Peyer's patch (tissue), 4 donors: ENCODE data around the gene DDX20.

Experiments
- CTCF ChIP-seq, 6 experiments: fragments of 450-650 bp in 4 of 6; fragments of 200-600 bp in 2 of 6; sonication (generic) in 1 of 6; IDR thresholded peaks; one replicate each; pipeline ENCODE4 v1.5.1; 2017 to 2019; ENCODE audit warnings: antibody characterized with exemption in 6 of 6, mild to moderate bottlenecking in 3 of 6, moderate library complexity in 1 of 6
- POLR2A ChIP-seq, 2 donors: fragments of 450-650 bp; IDR thresholded peaks; one replicate each; pipeline ENCODE4 v1.5.1; 2017; ENCODE audit warnings: antibody characterized with exemption in 2 of 2, mild to moderate bottlenecking in 2 of 2, moderate library complexity in 2 of 2

- no peak for TF ChIP-seq CTCF (IDR thresholded peaks at IDR 0.05)
- TF ChIP-seq POLR2A (IDR thresholded peaks at IDR 0.05) = no peak
Observed at GRCh38 chr1:111730706-111731105, 25.0 kb upstream of the DDX20 start.
